MCF 10A (cell line): ENCODE measurements around the gene SHISA9. TPM values are rescaled to one million over a fixed set of nuclear protein-coding genes. Genes with fewer than 3 reads are reported as not detected.

Experiments used
- BruUV-seq: library from RNA; stranded (reverse); fragments of 400-500 nt; replicated peaks from 2 replicates; lab custom pipeline; 2021; lab: Mats Ljungman, UMichigan
- CTCF ChIA-PET: fragments of 300-600 bp; sonication (Branson Sonifier 250); formaldehyde crosslinking; extraction: SDS; loops from one replicate; lab custom pipeline; 2021; ENCODE audit warnings: antibody characterized with exemption, inconsistent platforms; lab: Yijun Ruan, JAX
- POLR2A ChIA-PET: fragments of 300-600, 350-650 bp; sonication (Branson Sonifier 250); formaldehyde crosslinking; extraction: SDS; loops from one replicate; lab custom pipeline; 2020; ENCODE audit warnings: antibody characterized with exemption, inconsistent platforms; lab: Yijun Ruan, JAX
- DNase-seq: peaks from one replicate; pipeline ENCODE4 v3.0.0-alpha.2; 2018; ENCODE audit not compliant: unreplicated experiment
- H3K27ac Mint-ChIP-seq: one replicate; pipeline ENCODE4 v1.8.0; 2022; ENCODE audit warnings: mild to moderate bottlenecking, low read depth, mixed read lengths; ENCODE audit not compliant: unreplicated experiment
- H3K27me3 Mint-ChIP-seq: one replicate; pipeline ENCODE4 v1.8.0; 2022; ENCODE audit warnings: mixed read lengths; ENCODE audit not compliant: insufficient read depth, unreplicated experiment
- H3K36me3 Mint-ChIP-seq: one replicate; pipeline ENCODE4 v1.8.0; 2022; ENCODE audit warnings: mild to moderate bottlenecking, moderate library complexity, mixed read lengths; ENCODE audit not compliant: insufficient read depth, unreplicated experiment
- H3K4me1 Mint-ChIP-seq: one replicate; pipeline ENCODE4 v1.8.0; 2022; ENCODE audit warnings: mixed read lengths; ENCODE audit not compliant: insufficient read depth, unreplicated experiment
- H3K4me3 Mint-ChIP-seq: one replicate; pipeline ENCODE4 v1.8.0; 2022; ENCODE audit warnings: mild to moderate bottlenecking, moderate library complexity, mixed read lengths; ENCODE audit not compliant: unreplicated experiment
- H3K9me3 Mint-ChIP-seq: one replicate; pipeline ENCODE4 v1.8.0; 2022; ENCODE audit warnings: mixed read lengths; ENCODE audit not compliant: unreplicated experiment
- CTCF ChIP-seq: fragments of 200-600 bp; IDR thresholded peaks from one replicate; pipeline ENCODE4 v1.8.0; 2022; ENCODE audit warnings: antibody characterized with exemption, mild to moderate bottlenecking; ENCODE audit not compliant: unreplicated experiment
- intact Hi-C: fragments of 100-400 bp; cut with micrococcal nuclease; formaldehyde crosslinking; loops from 2 replicates; pipeline ENCODE4 v1.14.1; 2022
- total RNA-seq: library from RNA; stranded (reverse); gene quantifications from 2 replicates; pipeline ENCODE4 v1.2.3, GENCODE V29; 2022

Gene SHISA9
- total RNA-seq, 1 experiment from 2014 or later: 8.0 TPM

DNA sequence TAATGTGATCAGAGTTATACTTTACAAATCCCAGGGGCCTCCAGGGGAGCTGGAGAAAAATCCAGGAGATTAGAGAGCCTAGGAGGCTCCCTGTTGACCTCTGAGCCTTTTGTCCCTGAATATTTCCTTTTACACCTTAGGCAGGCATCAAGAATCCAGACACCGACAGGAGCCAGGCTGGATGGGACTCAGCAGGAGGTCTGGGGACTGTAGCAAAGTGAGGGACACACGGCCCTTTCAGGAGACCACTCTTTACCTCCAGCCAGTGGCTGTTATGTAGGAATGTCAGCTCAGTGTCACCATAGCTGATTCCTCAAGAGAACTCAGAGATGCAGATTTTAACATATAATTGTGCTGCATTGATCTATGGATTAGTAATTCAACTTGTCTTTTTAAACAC, 198.4 kb downstream of the SHISA9 start:
- CTCF ChIA-PET: interaction anchor here (0.6 kb wide), 1 partner anchor 984 kb away, joined by 4 read pairs; no protein-coding TSS in a partner anchor
- peaks cover 19% of the 10 kb centered on the region for H3K4me1 Mint-ChIP-seq
- no peak for DNase-seq
- intact Hi-C loops: no loop called here
- H3K27me3 Mint-ChIP-seq: no peaks in the 10 kb centered on the region
- H3K36me3 Mint-ChIP-seq: peaks cover 6% of the 10 kb centered on the region
- no TSS peak for BruUV-seq
- peak overlapping the region; percentile 44 for H3K27ac Mint-ChIP-seq
- H3K4me3 Mint-ChIP-seq: no peak overlapping the region
- POLR2A ChIA-PET: no interaction called here
- TF ChIP-seq CTCF: no peak
- no peaks in the 10 kb centered on the region for H3K9me3 Mint-ChIP-seq

GRCh38 chr16:13100970-13101369, 199.6 kb downstream of the SHISA9 start:
- peaks cover 19% of the 10 kb centered on the region for H3K4me1 Mint-ChIP-seq
- ChIA-PET POLR2A (no interaction called here), CTCF (interaction anchor here (0.6 kb wide), 1 partner anchor 11 kb away, joined by 3 read pairs; no protein-coding TSS in a partner anchor)
- no TSS peak for BruUV-seq
- no peak for TF ChIP-seq CTCF
- DNase-seq: no peak
- no peak overlapping the region for H3K4me3 Mint-ChIP-seq
- intact Hi-C loops: no loop called here
- no peak overlapping the region for H3K27ac Mint-ChIP-seq
- no peaks in the 10 kb centered on the region for H3K9me3 Mint-ChIP-seq
- H3K36me3 Mint-ChIP-seq: peaks cover 6% of the 10 kb centered on the region
- H3K27me3 Mint-ChIP-seq: no peaks in the 10 kb centered on the region

- H3K36me3 Mint-ChIP-seq: peaks cover 6% of the 10 kb centered on the region
- POLR2A ChIA-PET: interaction anchor here (0.6 kb wide), 1 partner anchor 311 kb away, joined by 4 read pairs; no protein-coding TSS in a partner anchor
- no peak for DNase-seq
- no peak overlapping the region for H3K4me3 Mint-ChIP-seq
- no peaks in the 10 kb centered on the region for H3K9me3 Mint-ChIP-seq
- no peak for TF ChIP-seq CTCF
- peaks cover 19% of the 10 kb centered on the region for H3K4me1 Mint-ChIP-seq
- intact Hi-C loops: no loop called here
- H3K27ac Mint-ChIP-seq: no peak overlapping the region
- H3K27me3 Mint-ChIP-seq: no peaks in the 10 kb centered on the region
- CTCF ChIA-PET: no interaction called here
- no TSS peak for BruUV-seq
These were observed 200.4 kb downstream of the SHISA9 start for GRCh38 chr16:13101828-13102227.

- POLR2A ChIA-PET: interaction anchor here (0.6 kb wide), 1 partner anchor 312 kb away, joined by 4 read pairs; no protein-coding TSS in a partner anchor
- Mint-ChIP-seq H3K4me1 (peaks cover 22% of the 10 kb centered on the region), H3K4me3 (no peak overlapping the region), H3K36me3 (peaks cover 6% of the 10 kb centered on the region), H3K9me3 (peaks cover 3% of the 10 kb centered on the region), H3K27me3 (no peaks in the 10 kb centered on the region), H3K27ac (peak overlapping the region; percentile 79)
- DNase-seq: no peak
- BruUV-seq: no TSS peak
- intact Hi-C loops: no loop called here
- TF ChIP-seq CTCF: no peak
- CTCF ChIA-PET: no interaction called here
These were observed 201.0 kb downstream of the SHISA9 start for GRCh38 chr16:13102401-13102800.
